GM12878 (cell line): Measurements from ENCODE around the gene ELP2.

Source experiments
- E4F1 ChIP-seq: fragments of 450-650 bp; IDR thresholded peaks from 2 replicates; pipeline ENCODE4 v1.6.1; 2018; ENCODE audit warnings: borderline replicate concordance, mild to moderate bottlenecking; ENCODE audit not compliant: partially characterized antibody
- FOXM1 ChIP-seq: IDR thresholded peaks from 2 replicates; pipeline ENCODE4 v1.6.1; 2012; ENCODE audit warnings: low read depth, mild to moderate bottlenecking, inconsistent platforms, low read length, moderate library complexity
- PAX5 ChIP-seq: IDR thresholded peaks from 2 replicates; pipeline ENCODE4 v1.6.1; 2011; ENCODE audit warnings: low read depth, low read length, borderline replicate concordance
- POLR2AphosphoS5 ChIP-seq: IDR thresholded peaks from 2 replicates; pipeline ENCODE4 v1.6.1; 2011; ENCODE audit warnings: mild to moderate bottlenecking, low read length, inconsistent platforms
- TCF3 ChIP-seq: IDR thresholded peaks from 2 replicates; pipeline ENCODE4 v1.6.1; 2012; ENCODE audit warnings: low read depth, mild to moderate bottlenecking, low read length, borderline replicate concordance; ENCODE audit not compliant: insufficient read depth
- ZSCAN29 ChIP-seq: fragments of 450-650 bp; IDR thresholded peaks from 2 replicates; pipeline ENCODE4 v1.6.1; 2017; ENCODE audit warnings: mild to moderate bottlenecking, moderate library complexity

GRCh38 chr18:36186461-36187192 lies 56.9 kb downstream of the ELP2 start:
- TF ChIP-seq ZSCAN29 (no peak), E4F1 (no peak), TCF3 (no peak), FOXM1 (no peak), POLR2AphosphoS5 (no peak), PAX5 (no peak)
